A549 treated with CORT108297 at 1 μM for 4 hours (cell line): ENCODE measurements around the gene KIAA1586. TPM values are rescaled to one million over a fixed set of nuclear protein-coding genes. Genes with fewer than 3 reads are reported as not detected.

ENCODE experiments used
- total RNA-seq: library from RNA; stranded (reverse); fragments of 200-300 nt; extraction: Qiagen RNA extraction; gene quantifications from 5 replicates; pipeline ENCODE4 v1.2.3, GENCODE V29; 2022

Gene KIAA1586, protein sequence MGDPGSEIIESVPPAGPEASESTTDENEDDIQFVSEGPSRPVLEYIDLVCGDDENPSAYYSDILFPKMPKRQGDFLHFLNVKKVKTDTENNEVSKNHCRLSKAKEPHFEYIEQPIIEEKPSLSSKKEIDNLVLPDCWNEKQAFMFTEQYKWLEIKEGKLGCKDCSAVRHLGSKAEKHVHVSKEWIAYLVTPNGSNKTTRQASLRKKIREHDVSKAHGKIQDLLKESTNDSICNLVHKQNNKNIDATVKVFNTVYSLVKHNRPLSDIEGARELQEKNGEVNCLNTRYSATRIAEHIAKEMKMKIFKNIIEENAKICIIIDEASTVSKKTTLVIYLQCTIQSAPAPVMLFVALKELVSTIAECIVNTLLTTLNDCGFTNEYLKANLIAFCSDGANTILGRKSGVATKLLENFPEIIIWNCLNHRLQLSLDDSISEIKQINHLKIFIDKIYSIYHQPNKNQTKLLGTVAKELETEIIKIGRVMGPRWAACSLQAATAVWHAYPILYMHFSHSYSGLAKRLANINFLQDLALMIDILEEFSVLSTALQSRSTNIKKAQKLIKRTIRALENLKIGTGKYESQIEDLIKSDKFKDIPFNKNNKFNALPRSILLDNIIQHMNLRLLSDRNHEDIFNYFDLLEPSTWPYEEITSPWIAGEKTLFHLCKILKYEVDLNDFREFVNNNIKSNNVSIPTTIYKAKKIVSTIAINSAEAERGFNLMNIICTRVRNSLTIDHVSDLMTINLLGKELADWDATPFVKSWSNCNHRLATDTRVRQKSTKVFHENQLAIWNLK
- 5.0 to 5.3 TPM (median 5.1 TPM) in 5 replicates for total RNA-seq

DNA sequence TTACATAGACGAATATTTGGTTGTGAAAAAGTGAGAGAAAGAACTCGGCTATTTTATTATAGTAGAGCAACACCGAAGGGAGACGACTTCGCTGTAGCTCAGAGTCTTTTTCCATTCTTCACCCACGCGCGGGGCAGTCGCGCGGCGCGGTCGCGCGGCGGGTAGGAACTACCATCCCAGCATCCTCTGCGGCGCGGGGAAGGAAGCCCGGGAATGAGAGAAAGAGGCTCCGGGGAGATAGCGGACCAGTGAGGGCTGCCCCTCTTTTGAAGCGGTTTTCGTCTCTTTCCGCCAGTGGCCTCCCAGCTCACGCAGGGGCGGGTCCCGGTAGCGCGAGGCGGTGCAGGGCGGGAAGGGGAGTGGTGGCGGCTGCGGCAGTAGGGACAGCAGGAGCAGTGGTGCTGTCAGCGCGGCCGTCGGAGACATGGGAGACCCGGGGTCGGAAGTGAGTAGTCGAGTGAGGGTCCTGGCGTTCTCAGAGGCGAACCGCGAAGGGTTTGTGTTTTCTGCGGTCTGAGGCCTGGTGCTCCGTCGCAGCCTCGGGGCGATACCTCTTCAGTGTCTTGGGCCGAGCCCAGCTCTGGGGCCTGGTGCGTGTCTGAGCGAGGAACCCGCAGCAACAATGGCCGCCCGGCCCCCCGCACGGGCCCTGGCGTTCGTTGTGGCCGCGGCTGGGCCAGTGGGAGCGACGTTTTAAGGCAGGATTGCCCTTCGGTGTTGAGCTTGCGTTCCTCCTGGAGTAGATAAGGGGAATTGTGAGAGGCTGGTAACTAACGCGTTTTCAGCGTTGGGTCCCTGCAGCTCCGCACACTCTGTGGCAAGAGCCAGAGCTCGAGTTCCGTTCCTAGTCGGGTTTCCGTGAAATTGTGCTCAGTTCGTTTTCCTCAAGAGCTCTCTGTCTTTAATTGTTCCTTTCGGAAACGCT lies at the start of gene KIAA1586:
Gene KIAA1586 (plus strand): TSS at position 362 of the 925 bp plus-strand sequence. CDS start 63 bp downstream, at position 425.

DNA sequence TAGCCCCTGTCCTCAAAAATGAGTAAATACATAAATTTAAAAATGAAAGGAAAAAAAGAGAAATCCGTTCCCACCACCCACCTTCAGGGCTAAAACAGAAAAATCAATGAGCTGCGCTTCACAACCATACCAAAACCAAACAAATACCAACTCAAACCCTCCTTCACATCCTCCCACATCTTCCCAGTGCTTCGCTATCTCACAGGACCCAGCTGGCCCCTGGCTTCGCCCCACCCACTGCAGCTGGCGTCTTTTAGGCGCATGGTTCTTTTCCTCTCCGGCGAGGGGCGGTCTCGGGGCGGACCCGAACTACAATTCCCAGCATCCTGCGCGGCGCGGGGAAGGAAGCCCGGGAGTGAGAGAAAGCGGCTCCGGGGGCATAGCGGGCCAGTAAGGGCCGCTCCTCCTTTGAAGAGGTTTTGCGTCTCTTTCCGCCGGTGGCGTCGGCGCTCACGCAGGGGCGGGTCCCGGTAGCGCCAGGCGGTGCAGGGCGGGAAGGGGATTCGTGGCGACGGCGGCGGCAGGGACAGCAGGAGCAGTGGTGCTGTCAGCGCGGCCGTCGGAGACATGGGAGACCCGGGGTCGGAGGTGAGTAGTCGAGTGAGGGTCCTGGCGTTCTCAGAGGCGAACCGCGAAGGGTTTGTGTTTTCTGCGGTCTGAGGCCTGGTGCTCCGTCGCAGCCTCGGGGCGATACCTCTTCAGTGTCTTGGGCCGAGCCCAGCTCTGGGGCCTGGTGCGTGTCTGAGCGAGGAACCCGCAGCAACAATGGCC lies 43.4 kb downstream of the KIAA1586 start, which contains the start of gene ZNF451:
Gene ZNF451 (plus strand): TSS at position 502 of the 771 bp plus-strand sequence. CDS start 66 bp downstream, at position 568.

Other genes starting within 250 kb of the KIAA1586 start
- 0.85 to 1.4 TPM (median 0.98 TPM) in 5 replicates for gene BEND6, start 91.6 kb upstream of the KIAA1586 start, total RNA-seq
- gene ZNF451, start 43.5 kb downstream of the KIAA1586 start, total RNA-seq: 6.3 to 9.6 TPM (median 8.3 TPM) in 5 replicates
- gene BAG2, start 125.6 kb downstream of the KIAA1586 start, total RNA-seq: 8.5 to 10.0 TPM (median 9.0 TPM) in 5 replicates
- gene RAB23, start 175.6 kb downstream of the KIAA1586 start, total RNA-seq: 7.0 to 10.9 TPM (median 8.3 TPM) in 5 replicates